GM23248 (cell line): ENCODE measurements around the gene SMIM10L2A. TPM values are rescaled to one million over a fixed set of nuclear protein-coding genes. Genes with fewer than 3 reads are reported as not detected.
"Not testable (repeated sequence)": the region's sequence is repeated elsewhere in the genome, so short reads cannot be mapped to it uniquely, and the experiment has no call there.

Experiments used
- DNase-seq: peaks from one replicate; pipeline ENCODE4 v3.0.0-alpha.2; 2015
- H2AFZ ChIP-seq: fragments of 200-600 bp; sonication (generic); 2 replicates; pipeline ENCODE4 v1.6.1; 2016; ENCODE audit warnings: antibody characterized with exemption
- H3F3A ChIP-seq: fragments of 200-600 bp; sonication (generic); 2 replicates; pipeline ENCODE4 v1.6.1; 2016; ENCODE audit warnings: mild to moderate bottlenecking, antibody characterized with exemption, mixed run types; ENCODE audit not compliant: insufficient read depth
- H3K27ac ChIP-seq: fragments of 200-600 bp; sonication (generic); 2 replicates; pipeline ENCODE4 v1.5.1; 2016; ENCODE audit warnings: mild to moderate bottlenecking
- H3K27me3 ChIP-seq: fragments of 200-600 bp; sonication (generic); replicated peaks from 2 replicates; pipeline ENCODE4 v1.6.1; 2016; ENCODE audit warnings: mild to moderate bottlenecking; ENCODE audit not compliant: insufficient read depth
- H3K36me3 ChIP-seq: fragments of 200-600 bp; sonication (generic); 2 replicates; pipeline ENCODE4 v1.6.1; 2016; ENCODE audit warnings: low read depth, mild to moderate bottlenecking
- H3K4me1 ChIP-seq: fragments of 200-600 bp; sonication (generic); 2 replicates; pipeline ENCODE4 v1.6.1; 2016; ENCODE audit warnings: mild to moderate bottlenecking; ENCODE audit not compliant: insufficient read depth
- H3K4me2 ChIP-seq: fragments of 200-600 bp; sonication (generic); one replicate; pipeline ENCODE4 v1.6.1; 2016; ENCODE audit warnings: mild to moderate bottlenecking; ENCODE audit not compliant: unreplicated experiment
- H3K4me3 ChIP-seq: fragments of 200-600 bp; sonication (generic); 2 replicates; pipeline ENCODE4 v1.5.1; 2016; ENCODE audit warnings: mild to moderate bottlenecking
- H3K79me2 ChIP-seq: fragments of 200-600 bp; sonication (generic); 2 replicates; pipeline ENCODE4 v1.6.1; 2016; ENCODE audit warnings: mild to moderate bottlenecking; ENCODE audit not compliant: insufficient read depth
- H3K9ac ChIP-seq: fragments of 200-600 bp; sonication (generic); 2 replicates; pipeline ENCODE4 v1.6.1; 2016; ENCODE audit warnings: mild to moderate bottlenecking
- H3K9me2 ChIP-seq: fragments of 200-600 bp; sonication (generic); 2 replicates; pipeline ENCODE4 v1.6.1; 2016; ENCODE audit warnings: mixed run types, mild to moderate bottlenecking, moderate library complexity; ENCODE audit not compliant: insufficient read depth
- H3K9me3 ChIP-seq: fragments of 200-600 bp; sonication (generic); one replicate; pipeline ENCODE4 v1.6.1; 2017; ENCODE audit warnings: low read depth
- H4K20me1 ChIP-seq: fragments of 200-600 bp; sonication (generic); 2 replicates; pipeline ENCODE4 v1.6.0; 2016; ENCODE audit not compliant: insufficient read depth
- EZH2 ChIP-seq: fragments of 200-600 bp; sonication (generic); IDR thresholded peaks from 2 replicates; pipeline ENCODE4 v1.6.1; 2018; ENCODE audit warnings: antibody characterized with exemption, mild to moderate bottlenecking; ENCODE audit not compliant: insufficient read depth, poor library complexity, severe bottlenecking
- EZH2phosphoT487 ChIP-seq: fragments of 200-600 bp; sonication (generic); IDR thresholded peaks from 2 replicates; pipeline ENCODE4 v1.6.1; 2018; ENCODE audit warnings: antibody characterized with exemption, moderate library complexity, mild to moderate bottlenecking, low read depth; ENCODE audit not compliant: insufficient read depth
- WGBS, 2 experiments: methylation state at CpG; one replicate each; pipeline ENCODE4 v1.1.6; 2015 to 2017; ENCODE audit warnings: low lambda C conversion rate in 2 of 2, low coverage in 1 of 2; ENCODE audit errors: missing lambda C conversion rate in 2 of 2; 5-methylcytosine and 5-hydroxymethylcytosine counted together
- in situ Hi-C: fragments of 300-500 bp; cut with MboI; formaldehyde crosslinking; loops from 2 replicates; pipeline ENCODE4 v1.15.0; 2020
- polyA plus RNA-seq: library from polyadenylated mRNA; unstranded; fragments of >200 nt; fragmentation: Nextera tagmentation; extraction: Ambion mirVana; gene quantifications from 2 replicates; pipeline ENCODE4 v1.2.1, GENCODE V29; 2016
- small RNA-seq: library from RNA; depleted of rRNA; stranded (forward); fragments of <200 nt; gene quantifications from one replicate; pipeline ENCODE3, GENCODE V24; 2014; ENCODE audit warnings: low read depth, low replicate concordance
- total RNA-seq: library from RNA; depleted of rRNA; stranded (reverse); fragments of >200 nt; shearing (Covaris generic); gene quantifications from 2 replicates; pipeline ENCODE4 v1.2.3, GENCODE V29; 2014; rRNA removed

SMIM10L2A gene
- total and polyA plus RNA-seq, 2 experiments from 2014 or later, result not detected

DNA sequence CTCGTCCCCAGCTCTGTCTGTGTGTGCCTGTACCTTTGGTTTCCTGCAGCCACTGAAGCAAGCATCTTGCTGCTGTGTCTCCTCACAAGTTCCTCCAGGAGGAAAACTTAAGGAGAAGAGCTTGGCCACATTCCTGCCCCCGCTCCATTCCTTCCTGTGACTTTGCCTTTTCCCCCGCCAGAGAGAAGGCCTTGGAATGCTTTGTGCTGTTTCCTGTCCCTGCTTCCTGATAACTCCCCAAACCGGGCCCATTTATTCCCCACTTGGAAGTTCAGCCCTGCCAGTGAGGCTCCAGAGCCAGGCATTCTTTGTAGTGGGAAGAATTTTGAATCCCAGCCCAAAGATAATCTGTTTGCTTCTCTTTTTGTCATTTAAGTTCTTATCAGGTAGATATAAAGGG, 33.1 kb downstream of the SMIM10L2A start:
- Histone ChIP-seq H3K79me2 (no peaks in the 10 kb centered on the region), H2AFZ (no peak overlapping the region), H3K36me3 (no peaks in the 10 kb centered on the region), H3K27me3 (no peaks in the 10 kb centered on the region), H3K4me2 (no peak overlapping the region), H3K9me2 (no peaks in the 10 kb centered on the region), H3K4me1 (no peaks in the 10 kb centered on the region), H3K4me3 (no peak overlapping the region), H3K27ac (no peak overlapping the region), H3F3A (no peaks in the 10 kb centered on the region), H3K9ac (no peak overlapping the region), H3K9me3 (no peaks in the 10 kb centered on the region), H4K20me1 (no peaks in the 10 kb centered on the region)
- no peak for DNase-seq
- TF ChIP-seq EZH2phosphoT487, result no peak
- no peak for TF ChIP-seq EZH2
- in situ Hi-C loops, result no loop called here
- 0% methylated on average over 3 of the region's 4 CpGs for WGBS, 2 experiments

DNA sequence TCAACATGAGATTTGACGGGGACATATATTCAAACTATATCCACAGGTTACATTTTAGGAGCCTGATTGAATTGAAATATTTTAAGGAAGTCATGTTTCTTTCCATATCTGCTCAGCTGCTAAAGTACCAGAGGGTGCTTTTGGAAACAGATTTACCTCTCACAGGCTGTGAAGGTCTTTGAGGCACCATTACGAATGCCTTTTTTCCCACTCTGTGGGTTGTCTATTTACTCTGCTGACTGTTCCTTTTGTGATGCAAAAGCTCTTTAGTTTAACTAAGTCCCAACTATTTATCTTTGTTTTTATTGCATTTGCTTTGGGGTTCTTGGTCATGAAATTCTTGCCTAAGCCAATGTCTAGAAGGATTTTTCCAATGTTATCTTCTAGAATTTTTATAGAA, 40.0 kb downstream of the SMIM10L2A start:
- WGBS, 2 experiments, result 16 to 19% methylated on average over 2 of the region's 2 CpGs
- H3K4me2 ChIP-seq, H3K4me1 ChIP-seq, H3K27ac ChIP-seq, H3K36me3 ChIP-seq, H3K4me3 ChIP-seq, H3K79me2 ChIP-seq, in situ Hi-C loops, H4K20me1 ChIP-seq, H3K9me2 ChIP-seq, H3K9ac ChIP-seq, DNase-seq, H3K27me3 ChIP-seq, H2AFZ ChIP-seq, H3K9me3 ChIP-seq, H3F3A ChIP-seq: not testable (repeated sequence)

DNA sequence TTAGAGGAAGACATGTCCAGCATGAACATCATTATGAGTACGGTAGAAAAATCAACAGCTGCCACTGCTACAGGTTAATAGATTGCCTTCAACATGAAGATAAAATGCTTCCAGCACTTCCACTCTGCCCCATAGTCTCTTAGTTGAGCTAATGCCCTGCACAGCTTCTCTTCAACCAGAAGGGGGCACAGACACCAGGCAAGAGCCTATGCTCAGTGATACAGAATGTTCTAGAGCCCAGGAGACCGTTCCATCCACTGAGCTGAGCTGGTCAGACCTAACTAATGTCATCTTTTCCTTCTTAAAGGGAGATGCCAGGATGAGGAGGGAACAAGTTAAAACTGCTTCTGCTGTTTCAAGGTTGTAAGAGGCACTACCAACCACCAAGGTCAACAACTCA, 42.2 kb downstream of the SMIM10L2A start:
- H3K4me1 ChIP-seq, result no peaks in the 10 kb centered on the region
- no peaks in the 10 kb centered on the region for H3K9me2 ChIP-seq
- H3K36me3 ChIP-seq, result no peaks in the 10 kb centered on the region
- TF ChIP-seq EZH2 (no peak), EZH2phosphoT487 (no peak)
- peak; percentile 43 for DNase-seq
- 0 to 50% methylated on average over 1 to 2 of the region's 2 CpGs for WGBS, 2 experiments
- H3F3A ChIP-seq, result no peaks in the 10 kb centered on the region
- H3K9me3 ChIP-seq, result no peaks in the 10 kb centered on the region
- H3K79me2 ChIP-seq, result no peaks in the 10 kb centered on the region
- no peak overlapping the region for H3K27ac ChIP-seq
- H2AFZ ChIP-seq, result no peak overlapping the region
- H3K4me2 ChIP-seq, result no peak overlapping the region
- H3K4me3 ChIP-seq, result no peak overlapping the region
- no peak overlapping the region for H3K9ac ChIP-seq
- no peaks in the 10 kb centered on the region for H3K27me3 ChIP-seq
- in situ Hi-C loops, result no loop called here
- no peaks in the 10 kb centered on the region for H4K20me1 ChIP-seq

- Histone ChIP-seq H3K27me3 (no peaks in the 10 kb centered on the region), H2AFZ (no peak overlapping the region), H3K36me3 (no peaks in the 10 kb centered on the region), H3K4me2 (no peak overlapping the region), H4K20me1 (no peaks in the 10 kb centered on the region), H3K9me2 (no peaks in the 10 kb centered on the region), H3K79me2 (no peaks in the 10 kb centered on the region), H3K9me3 (no peaks in the 10 kb centered on the region), H3K27ac (no peak overlapping the region), H3K4me1 (no peaks in the 10 kb centered on the region), H3K4me3 (no peak overlapping the region), H3K9ac (no peak overlapping the region), H3F3A (no peaks in the 10 kb centered on the region)
- TF ChIP-seq EZH2phosphoT487, result no peak
- TF ChIP-seq EZH2, result no peak
- in situ Hi-C loops, result no loop called here
- DNase-seq, result no peak
- WGBS, 2 experiments, result 29 to 32% methylated on average over 3 of the region's 3 CpGs
These were observed 54.6 kb downstream of the SMIM10L2A start for GRCh38 chrX:135476378-135476777.

- H3K27ac ChIP-seq, result no peak overlapping the region
- H3K9me3 ChIP-seq, result no peaks in the 10 kb centered on the region
- H3K9me2 ChIP-seq, result no peaks in the 10 kb centered on the region
- no peak for TF ChIP-seq EZH2
- TF ChIP-seq EZH2phosphoT487, result no peak
- no peaks in the 10 kb centered on the region for H3K4me1 ChIP-seq
- in situ Hi-C loops, result no loop called here
- H3K4me3 ChIP-seq, result no peak overlapping the region
- 0% methylated on average over 3 of the region's 3 CpGs for WGBS, 2 experiments
- no peaks in the 10 kb centered on the region for H3K36me3 ChIP-seq
- DNase-seq, result peak; percentile 55
- no peaks in the 10 kb centered on the region for H4K20me1 ChIP-seq
- H3K79me2 ChIP-seq, result no peaks in the 10 kb centered on the region
- no peak overlapping the region for H3K4me2 ChIP-seq
- no peak overlapping the region for H3K9ac ChIP-seq
- H3K27me3 ChIP-seq, result no peaks in the 10 kb centered on the region
- H2AFZ ChIP-seq, result no peak overlapping the region
- H3F3A ChIP-seq, result no peaks in the 10 kb centered on the region
These were observed 55.8 kb downstream of the SMIM10L2A start for GRCh38 chrX:135477576-135477975.

Small RNA genes within 50 kb of the gene (small RNA-seq; reads per million reads assigned to genes)
- not detected for gene RNA5SP515

Other genes starting within 250 kb of the SMIM10L2A start
- not detected in 2 replicates for gene ETDA, start 169.9 kb upstream of the SMIM10L2A start, total RNA-seq
- gene ETDA, start 169.9 kb upstream of the SMIM10L2A start, polyA plus RNA-seq, result not detected in 2 replicates
- gene ETDC, start 112.5 kb upstream of the SMIM10L2A start, total RNA-seq, result not detected in 2 replicates
- gene ETDC, start 112.5 kb upstream of the SMIM10L2A start, polyA plus RNA-seq, result not detected in 2 replicates
- gene ZNF75D, start 77.8 kb upstream of the SMIM10L2A start, total RNA-seq, result 3.9 and 5.5 TPM in 2 replicates
- gene ZNF75D, start 77.8 kb upstream of the SMIM10L2A start, polyA plus RNA-seq, result 2.7 and 3.5 TPM in 2 replicates
- 9.6 and 9.8 TPM in 2 replicates for gene ZNF449, start 77.1 kb upstream of the SMIM10L2A start, total RNA-seq
- 6.2 and 6.8 TPM in 2 replicates for gene ZNF449, start 77.1 kb upstream of the SMIM10L2A start, polyA plus RNA-seq
- 1.9 and 4.4 TPM in 2 replicates for gene INTS6L, start 98.7 kb downstream of the SMIM10L2A start, total RNA-seq
- gene INTS6L, start 98.7 kb downstream of the SMIM10L2A start, polyA plus RNA-seq, result 1.1 and 1.2 TPM in 2 replicates